PC-3 (cell line): ENCODE measurements around the gene FBXO7.

Experiments
- CTCF ChIP-seq: fragments of 300-600 bp; sonication (generic); conservative IDR thresholded peaks from 2 replicates; pipeline ENCODE4 v1.5.1; 2017; ENCODE audit warnings: antibody characterized with exemption, low read depth, mild to moderate bottlenecking, low read length
- EZH2 ChIP-seq: fragments of 300-600 bp; sonication (generic); IDR thresholded peaks from one replicate; pipeline ENCODE4 v1.6.1; 2017; ENCODE audit warnings: antibody characterized with exemption, mild to moderate bottlenecking, low read length; ENCODE audit not compliant: unreplicated experiment
- EZH2phosphoT487 ChIP-seq: fragments of 300-600 bp; sonication (generic); IDR thresholded peaks from 2 replicates; pipeline ENCODE4 v1.6.1; 2018; ENCODE audit warnings: mild to moderate bottlenecking, antibody characterized with exemption, low read length, borderline replicate concordance

GRCh38 chr22:32546496-32546895, 71.9 kb downstream of the FBXO7 start:
- no peak for TF ChIP-seq CTCF
- TF ChIP-seq EZH2, result no peak
- TF ChIP-seq EZH2phosphoT487, result no peak
